ENCODE measurements around the gene NRG3.

DNA sequence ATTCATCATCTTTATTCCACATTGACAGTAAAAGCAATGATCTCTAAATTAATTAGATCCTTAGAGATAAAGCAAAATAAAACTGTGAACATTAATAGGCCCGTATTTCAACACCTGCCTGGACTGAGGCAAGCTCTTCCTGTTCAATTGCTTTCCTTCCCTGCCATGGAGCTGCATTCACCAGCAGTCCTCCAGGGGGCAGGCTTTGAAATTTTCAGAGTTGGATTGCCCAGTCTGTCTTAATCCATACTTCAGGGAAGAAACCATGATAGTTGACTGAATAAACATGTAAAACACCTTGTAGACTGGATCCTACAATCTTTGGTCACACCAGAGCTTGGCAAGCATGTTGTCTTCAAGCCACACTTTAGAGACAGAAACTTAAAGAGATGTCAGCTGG lies 936.6 kb downstream of the NRG3 start:
- TF ChIP-seq TCF7L2 (IDR thresholded peaks at IDR 0.05; ENCODE audit: borderline replicate concordance, low read depth, low read length) (no peak), KLF16 (tag by site-specific recombination; IDR thresholded peaks at IDR 0.05) (no peak), ZNF488 (tag by site-specific recombination; IDR thresholded peaks at IDR 0.05) (no peak), TRIM28 (IDR thresholded peaks at IDR 0.05; ENCODE audit: borderline replicate concordance, low read length) (no peak), ZNF366 (tag by site-specific recombination; conservative IDR thresholded peaks at IDR 0.05) (no peak), ZNF184 (tag by site-specific recombination; IDR thresholded peaks at IDR 0.05) (no peak), PBX3 (CRISPR knock-in tag; IDR thresholded peaks at IDR 0.05) (no peak), ZNF174 (tag by site-specific recombination; IDR thresholded peaks at IDR 0.05) (no peak), ATF2 (tag by site-specific recombination; IDR thresholded peaks at IDR 0.05; ENCODE audit: low read depth) (no peak)
- TF ChIP-seq, protein P1, sequence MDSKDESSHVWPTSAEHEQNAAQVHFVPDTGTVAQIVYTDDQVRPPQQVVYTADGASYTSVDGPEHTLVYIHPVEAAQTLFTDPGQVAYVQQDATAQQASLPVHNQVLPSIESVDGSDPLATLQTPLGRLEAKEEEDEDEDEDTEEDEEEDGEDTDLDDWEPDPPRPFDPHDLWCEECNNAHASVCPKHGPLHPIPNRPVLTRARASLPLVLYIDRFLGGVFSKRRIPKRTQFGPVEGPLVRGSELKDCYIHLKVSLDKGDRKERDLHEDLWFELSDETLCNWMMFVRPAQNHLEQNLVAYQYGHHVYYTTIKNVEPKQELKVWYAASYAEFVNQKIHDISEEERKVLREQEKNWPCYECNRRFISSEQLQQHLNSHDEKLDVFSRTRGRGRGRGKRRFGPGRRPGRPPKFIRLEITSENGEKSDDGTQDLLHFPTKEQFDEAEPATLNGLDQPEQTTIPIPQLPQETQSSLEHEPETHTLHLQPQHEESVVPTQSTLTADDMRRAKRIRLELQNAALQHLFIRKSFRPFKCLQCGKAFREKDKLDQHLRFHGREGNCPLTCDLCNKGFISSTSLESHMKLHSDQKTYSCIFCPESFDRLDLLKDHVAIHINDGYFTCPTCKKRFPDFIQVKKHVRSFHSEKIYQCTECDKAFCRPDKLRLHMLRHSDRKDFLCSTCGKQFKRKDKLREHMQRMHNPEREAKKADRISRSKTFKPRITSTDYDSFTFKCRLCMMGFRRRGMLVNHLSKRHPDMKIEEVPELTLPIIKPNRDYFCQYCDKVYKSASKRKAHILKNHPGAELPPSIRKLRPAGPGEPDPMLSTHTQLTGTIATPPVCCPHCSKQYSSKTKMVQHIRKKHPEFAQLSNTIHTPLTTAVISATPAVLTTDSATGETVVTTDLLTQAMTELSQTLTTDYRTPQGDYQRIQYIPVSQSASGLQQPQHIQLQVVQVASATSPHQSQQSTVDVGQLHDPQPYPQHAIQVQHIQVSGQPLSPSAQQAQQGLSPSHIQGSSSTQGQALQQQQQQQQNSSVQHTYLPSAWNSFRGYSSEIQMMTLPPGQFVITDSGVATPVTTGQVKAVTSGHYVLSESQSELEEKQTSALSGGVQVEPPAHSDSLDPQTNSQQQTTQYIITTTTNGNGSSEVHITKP (tag by site-specific recombination; IDR thresholded peaks at IDR 0.05): no peak
- TF ChIP-seq, protein P2, sequence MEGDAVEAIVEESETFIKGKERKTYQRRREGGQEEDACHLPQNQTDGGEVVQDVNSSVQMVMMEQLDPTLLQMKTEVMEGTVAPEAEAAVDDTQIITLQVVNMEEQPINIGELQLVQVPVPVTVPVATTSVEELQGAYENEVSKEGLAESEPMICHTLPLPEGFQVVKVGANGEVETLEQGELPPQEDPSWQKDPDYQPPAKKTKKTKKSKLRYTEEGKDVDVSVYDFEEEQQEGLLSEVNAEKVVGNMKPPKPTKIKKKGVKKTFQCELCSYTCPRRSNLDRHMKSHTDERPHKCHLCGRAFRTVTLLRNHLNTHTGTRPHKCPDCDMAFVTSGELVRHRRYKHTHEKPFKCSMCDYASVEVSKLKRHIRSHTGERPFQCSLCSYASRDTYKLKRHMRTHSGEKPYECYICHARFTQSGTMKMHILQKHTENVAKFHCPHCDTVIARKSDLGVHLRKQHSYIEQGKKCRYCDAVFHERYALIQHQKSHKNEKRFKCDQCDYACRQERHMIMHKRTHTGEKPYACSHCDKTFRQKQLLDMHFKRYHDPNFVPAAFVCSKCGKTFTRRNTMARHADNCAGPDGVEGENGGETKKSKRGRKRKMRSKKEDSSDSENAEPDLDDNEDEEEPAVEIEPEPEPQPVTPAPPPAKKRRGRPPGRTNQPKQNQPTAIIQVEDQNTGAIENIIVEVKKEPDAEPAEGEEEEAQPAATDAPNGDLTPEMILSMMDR (tag by site-specific recombination; IDR thresholded peaks at IDR 0.05): no peak
- TF ChIP-seq, protein P3, sequence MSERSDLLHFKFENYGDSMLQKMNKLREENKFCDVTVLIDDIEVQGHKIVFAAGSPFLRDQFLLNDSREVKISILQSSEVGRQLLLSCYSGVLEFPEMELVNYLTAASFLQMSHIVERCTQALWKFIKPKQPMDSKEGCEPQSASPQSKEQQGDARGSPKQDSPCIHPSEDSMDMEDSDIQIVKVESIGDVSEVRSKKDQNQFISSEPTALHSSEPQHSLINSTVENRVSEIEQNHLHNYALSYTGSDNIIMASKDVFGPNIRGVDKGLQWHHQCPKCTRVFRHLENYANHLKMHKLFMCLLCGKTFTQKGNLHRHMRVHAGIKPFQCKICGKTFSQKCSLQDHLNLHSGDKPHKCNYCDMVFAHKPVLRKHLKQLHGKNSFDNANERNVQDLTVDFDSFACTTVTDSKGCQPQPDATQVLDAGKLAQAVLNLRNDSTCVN (tag by site-specific recombination; optimal IDR thresholded peaks at IDR 0.05): no peak
- TF ChIP-seq, protein P4, sequence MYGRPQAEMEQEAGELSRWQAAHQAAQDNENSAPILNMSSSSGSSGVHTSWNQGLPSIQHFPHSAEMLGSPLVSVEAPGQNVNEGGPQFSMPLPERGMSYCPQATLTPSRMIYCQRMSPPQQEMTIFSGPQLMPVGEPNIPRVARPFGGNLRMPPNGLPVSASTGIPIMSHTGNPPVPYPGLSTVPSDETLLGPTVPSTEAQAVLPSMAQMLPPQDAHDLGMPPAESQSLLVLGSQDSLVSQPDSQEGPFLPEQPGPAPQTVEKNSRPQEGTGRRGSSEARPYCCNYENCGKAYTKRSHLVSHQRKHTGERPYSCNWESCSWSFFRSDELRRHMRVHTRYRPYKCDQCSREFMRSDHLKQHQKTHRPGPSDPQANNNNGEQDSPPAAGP (tag by site-specific recombination; IDR thresholded peaks at IDR 0.05): no peak
- TF ChIP-seq, protein P5, sequence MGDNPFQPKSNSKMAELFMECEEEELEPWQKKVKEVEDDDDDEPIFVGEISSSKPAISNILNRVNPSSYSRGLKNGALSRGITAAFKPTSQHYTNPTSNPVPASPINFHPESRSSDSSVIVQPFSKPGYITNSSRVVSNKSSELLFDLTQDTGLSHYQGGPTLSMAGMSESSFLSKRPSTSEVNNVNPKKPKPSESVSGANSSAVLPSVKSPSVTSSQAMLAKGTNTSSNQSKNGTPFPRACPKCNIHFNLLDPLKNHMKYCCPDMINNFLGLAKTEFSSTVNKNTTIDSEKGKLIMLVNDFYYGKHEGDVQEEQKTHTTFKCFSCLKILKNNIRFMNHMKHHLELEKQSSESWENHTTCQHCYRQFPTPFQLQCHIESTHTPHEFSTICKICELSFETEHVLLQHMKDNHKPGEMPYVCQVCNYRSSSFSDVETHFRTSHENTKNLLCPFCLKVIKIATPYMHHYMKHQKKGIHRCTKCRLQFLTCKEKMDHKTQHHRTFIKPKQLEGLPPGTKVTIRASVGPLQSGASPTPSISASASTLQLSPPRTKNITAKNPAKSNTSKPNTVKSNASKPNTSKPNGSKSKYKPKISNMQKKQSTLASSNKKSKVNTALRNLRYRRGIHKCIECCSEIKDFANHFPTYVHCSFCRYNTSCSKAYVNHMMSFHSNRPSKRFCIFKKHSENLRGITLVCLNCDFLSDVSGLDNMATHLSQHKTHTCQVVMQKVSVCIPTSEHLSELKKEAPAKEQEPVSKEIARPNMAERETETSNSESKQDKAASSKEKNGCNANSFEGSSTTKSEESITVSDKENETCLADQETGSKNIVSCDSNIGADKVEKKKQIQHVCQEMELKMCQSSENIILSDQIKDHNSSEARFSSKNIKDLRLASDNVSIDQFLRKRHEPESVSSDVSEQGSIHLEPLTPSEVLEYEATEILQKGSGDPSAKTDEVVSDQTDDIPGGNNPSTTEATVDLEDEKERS (tag by site-specific recombination; IDR thresholded peaks at IDR 0.05): no peak

Data from HEK293 (cell line).